Astrocyte (in vitro differentiated cells and primary cell): Measurements from ENCODE around the gene PARP14.

ENCODE experiments used
- EZH2 ChIP-seq: IDR thresholded peaks from 2 replicates; pipeline ENCODE4 v1.6.1; 2012; ENCODE audit warnings: mild to moderate bottlenecking, low read length, inconsistent platforms; ENCODE audit not compliant: insufficient read depth
- TF ChIP-seq, protein P1 (sequence below): IDR thresholded peaks from 2 replicates; pipeline ENCODE4 v1.5.1; 2011; ENCODE audit warnings: low read depth, mild to moderate bottlenecking, inconsistent platforms, low read length, moderate library complexity; ENCODE audit not compliant: insufficient read depth

GRCh38 chr3:122671553-122671952, 9.1 kb upstream of the PARP14 start:
- TF ChIP-seq, protein P1, sequence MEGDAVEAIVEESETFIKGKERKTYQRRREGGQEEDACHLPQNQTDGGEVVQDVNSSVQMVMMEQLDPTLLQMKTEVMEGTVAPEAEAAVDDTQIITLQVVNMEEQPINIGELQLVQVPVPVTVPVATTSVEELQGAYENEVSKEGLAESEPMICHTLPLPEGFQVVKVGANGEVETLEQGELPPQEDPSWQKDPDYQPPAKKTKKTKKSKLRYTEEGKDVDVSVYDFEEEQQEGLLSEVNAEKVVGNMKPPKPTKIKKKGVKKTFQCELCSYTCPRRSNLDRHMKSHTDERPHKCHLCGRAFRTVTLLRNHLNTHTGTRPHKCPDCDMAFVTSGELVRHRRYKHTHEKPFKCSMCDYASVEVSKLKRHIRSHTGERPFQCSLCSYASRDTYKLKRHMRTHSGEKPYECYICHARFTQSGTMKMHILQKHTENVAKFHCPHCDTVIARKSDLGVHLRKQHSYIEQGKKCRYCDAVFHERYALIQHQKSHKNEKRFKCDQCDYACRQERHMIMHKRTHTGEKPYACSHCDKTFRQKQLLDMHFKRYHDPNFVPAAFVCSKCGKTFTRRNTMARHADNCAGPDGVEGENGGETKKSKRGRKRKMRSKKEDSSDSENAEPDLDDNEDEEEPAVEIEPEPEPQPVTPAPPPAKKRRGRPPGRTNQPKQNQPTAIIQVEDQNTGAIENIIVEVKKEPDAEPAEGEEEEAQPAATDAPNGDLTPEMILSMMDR, result no peak
- no peak for TF ChIP-seq EZH2
